ENCODE results near the gene TMEM39A.

- TF ChIP-seq CTCF (IDR thresholded peaks at IDR 0.05) (no peak), POLR2A (IDR thresholded peaks at IDR 0.05) (no peak)
Observed at GRCh38 chr3:119498186-119499011, 35.0 kb upstream of the TMEM39A start, which contains the start of gene TIMMDC1.
